Left lung (tissue), 10 donors: ENCODE results near the gene WWC1. TPM values are rescaled to one million over a fixed set of nuclear protein-coding genes. Genes with fewer than 3 reads are reported as not detected.

Experiments used
- ATAC-seq: fragments of 200-7000 bp; cut with Tn5 transposase; one replicate; pipeline ENCODE4 v1.9.1; 2020; ENCODE audit warnings: moderate library complexity
- DNase-seq, 4 donors: peaks; one replicate each; pipeline ENCODE4 v3.0.0-alpha.2; 2013 to 2020
- H3K27ac ChIP-seq, 2 donors: fragments of 200-600 bp; sonication (generic) in 1 of 2; one replicate each; pipeline versions ENCODE4 v1.5.0 to v1.8.0; 2020 to 2021
- H3K27me3 ChIP-seq, 2 donors: fragments of 200-600 bp; sonication (generic) in 1 of 2; one replicate each; pipeline versions ENCODE4 v1.5.0 to v1.8.0; 2020 to 2021
- H3K36me3 ChIP-seq, 2 donors: fragments of 200-600 bp; sonication (generic) in 1 of 2; one replicate each; pipeline versions ENCODE4 v1.5.0 to v1.8.0; 2020 to 2021
- H3K4me1 ChIP-seq, 2 donors: fragments of 200-600 bp; one replicate each; pipeline ENCODE4 v1.8.0; 2021
- H3K4me3 ChIP-seq, 2 donors: fragments of 200-600 bp; sonication (generic) in 1 of 2; one replicate each; pipeline versions ENCODE4 v1.5.0 to v1.8.0; 2020 to 2021; ENCODE audit warnings: mild to moderate bottlenecking in 1 of 2
- H3K9me3 ChIP-seq, 2 donors: fragments of 200-600 bp; sonication (generic) in 1 of 2; one replicate each; pipeline versions ENCODE4 v1.5.0 to v1.8.0; 2020 to 2021
- CTCF ChIP-seq, 2 donors: fragments of 200-600 bp; sonication (generic) in 1 of 2; IDR thresholded peaks; one replicate each; pipeline versions ENCODE4 v1.5.0 to v1.8.0; 2021; ENCODE audit warnings: antibody characterized with exemption in 2 of 2
- intact Hi-C, 2 donors: fragments of 100-400 bp; cut with DNase I; formaldehyde crosslinking; loops; one replicate each; pipeline versions ENCODE4 v1.11.2 to v1.14.2; 2022
- polyA plus RNA-seq, 6 donors: library from polyadenylated mRNA; unstranded; fragments of 120-200 nt; gene quantifications; one replicate each; pipeline ENCODE4 v1.2.1, GENCODE V29; 2013; ENCODE audit not compliant: insufficient read length in 6 of 6
- total RNA-seq, 2 donors: library from RNA; stranded (reverse); fragmentation: NEBNext Ultra II Directional; extraction: Animal tissue kit (Norgen Biotek cat#: 25700); gene quantifications; one replicate each; pipeline ENCODE4 v1.2.1, GENCODE V29; 2021
- donor health status: DM: no; HTN: yes; CAD: no.
- donor health status: DM: no; HTN: no; CAD: no.

Gene WWC1
- total and polyA plus RNA-seq, 8 donors = 59.6 to 128 (median 86.1) TPM

GRCh38 chr5:168407211-168407610 is 115.8 kb downstream of the WWC1 start:
- intact Hi-C loops = no loop called here
- Histone ChIP-seq H3K27me3 (no peaks in the 10 kb centered on the region), H3K4me1 (no peaks in the 10 kb centered on the region), H3K27ac (no peak overlapping the region), H3K4me3 (no peak overlapping the region), H3K36me3 (no peaks in the 10 kb centered on the region), H3K9me3 (no peaks in the 10 kb centered on the region)
- ATAC-seq = no peak
- DNase-seq = no peak
- no peak for TF ChIP-seq CTCF (IDR thresholded peaks at IDR 0.05)

- ATAC-seq (peak; percentile 22), DNase-seq (peak in 1 of 4 donors; percentile 19)
- Histone ChIP-seq H3K4me3 (no peak overlapping the region), H3K27ac (no peak overlapping the region), H3K36me3 (no peaks in the 10 kb centered on the region), H3K9me3 (no peaks in the 10 kb centered on the region), H3K27me3 (no peaks in the 10 kb centered on the region), H3K4me1 (no peaks in the 10 kb centered on the region)
- intact Hi-C loops = no loop called here
- no peak for TF ChIP-seq CTCF (IDR thresholded peaks at IDR 0.05)
These were observed 117.3 kb downstream of the WWC1 start for GRCh38 chr5:168408561-168409305.

GRCh38 chr5:168409591-168410458 is 118.4 kb downstream of the WWC1 start:
- intact Hi-C loops = no loop called here
- no peak for TF ChIP-seq CTCF (IDR thresholded peaks at IDR 0.05)
- Histone ChIP-seq H3K4me1 (no peaks in the 10 kb centered on the region), H3K9me3 (no peaks in the 10 kb centered on the region), H3K27me3 (no peaks in the 10 kb centered on the region), H3K27ac (no peak overlapping the region), H3K36me3 (peaks cover 0 to 5% of the 10 kb centered on the region in 2 donors), H3K4me3 (no peak overlapping the region)
- ATAC-seq (peak; percentile 26), DNase-seq (no peak)

- intact Hi-C loops = no loop called here
- no peaks in the 10 kb centered on the region for H3K9me3 ChIP-seq
- no peak overlapping the region for H3K27ac ChIP-seq
- no peaks in the 10 kb centered on the region for H3K27me3 ChIP-seq
- no peak overlapping the region for H3K4me3 ChIP-seq
- no peaks in the 10 kb centered on the region for H3K4me1 ChIP-seq
- ATAC-seq (peak; percentile 9), DNase-seq (no peak)
- peaks cover 0 to 5% of the 10 kb centered on the region in 2 donors for H3K36me3 ChIP-seq
- TF ChIP-seq CTCF (IDR thresholded peaks at IDR 0.05) = no peak
These were observed 120.4 kb downstream of the WWC1 start for GRCh38 chr5:168411871-168412270.

- no peak for TF ChIP-seq CTCF (IDR thresholded peaks at IDR 0.05)
- Histone ChIP-seq H3K36me3 (peaks cover 0 to 5% of the 10 kb centered on the region in 2 donors), H3K4me1 (no peaks in the 10 kb centered on the region), H3K27ac (no peak overlapping the region), H3K9me3 (no peaks in the 10 kb centered on the region), H3K4me3 (no peak overlapping the region), H3K27me3 (no peaks in the 10 kb centered on the region)
- no peak for DNase-seq
- intact Hi-C loops = no loop called here
- ATAC-seq = no peak
These were observed 121.6 kb downstream of the WWC1 start for GRCh38 chr5:168413062-168413461.
